HFFc6 (cell line): Measurements from ENCODE around the gene LRRC32. TPM values are rescaled to one million over a fixed set of nuclear protein-coding genes. Genes with fewer than 3 reads are reported as not detected.

Experiments used
- DNase-seq: peaks from one replicate; pipeline ENCODE4 v3.0.0-alpha.2; 2018
- H3K27ac Mint-ChIP-seq: 2 replicates; pipeline ENCODE4 v1.8.0; 2020; ENCODE audit warnings: mild to moderate bottlenecking, mixed read lengths
- H3K27me3 Mint-ChIP-seq: 2 replicates; pipeline ENCODE4 v1.8.0; 2021; ENCODE audit warnings: mild to moderate bottlenecking, moderate library complexity, mixed read lengths; ENCODE audit not compliant: insufficient read depth
- H3K36me3 Mint-ChIP-seq: 2 replicates; pipeline ENCODE4 v1.8.0; 2021; ENCODE audit warnings: low read depth, mixed read lengths
- H3K4me1 Mint-ChIP-seq: 2 replicates; pipeline ENCODE4 v1.8.0; 2020; ENCODE audit warnings: low read depth, mixed read lengths
- H3K4me3 Mint-ChIP-seq: 2 replicates; pipeline ENCODE4 v1.8.0; 2020; ENCODE audit warnings: mild to moderate bottlenecking, moderate library complexity, mixed read lengths
- H3K9me3 Mint-ChIP-seq: 2 replicates; pipeline ENCODE4 v1.8.0; 2020; ENCODE audit warnings: mild to moderate bottlenecking, mixed read lengths
- CTCF ChIP-seq: fragments of 200-600 bp; sonication (generic); IDR thresholded peaks from 2 replicates; pipeline ENCODE4 v1.5.0; 2021; ENCODE audit warnings: antibody characterized with exemption, mild to moderate bottlenecking
- total RNA-seq, 6 experiments: library from RNA; stranded (reverse); fragmentation: NEBNext Ultra II Directional; extraction: Animal tissue kit (Norgen Biotek cat#: 25700); gene quantifications; 2 replicates in 1 of 6; 3 replicates in 5 of 6; pipeline ENCODE4 v1.2.3, GENCODE V29; 2021

The LRRC32 gene
- total RNA-seq, 6 experiments from 2014 or later, result 0.57 to 1.3 (median 1.0) TPM

DNA sequence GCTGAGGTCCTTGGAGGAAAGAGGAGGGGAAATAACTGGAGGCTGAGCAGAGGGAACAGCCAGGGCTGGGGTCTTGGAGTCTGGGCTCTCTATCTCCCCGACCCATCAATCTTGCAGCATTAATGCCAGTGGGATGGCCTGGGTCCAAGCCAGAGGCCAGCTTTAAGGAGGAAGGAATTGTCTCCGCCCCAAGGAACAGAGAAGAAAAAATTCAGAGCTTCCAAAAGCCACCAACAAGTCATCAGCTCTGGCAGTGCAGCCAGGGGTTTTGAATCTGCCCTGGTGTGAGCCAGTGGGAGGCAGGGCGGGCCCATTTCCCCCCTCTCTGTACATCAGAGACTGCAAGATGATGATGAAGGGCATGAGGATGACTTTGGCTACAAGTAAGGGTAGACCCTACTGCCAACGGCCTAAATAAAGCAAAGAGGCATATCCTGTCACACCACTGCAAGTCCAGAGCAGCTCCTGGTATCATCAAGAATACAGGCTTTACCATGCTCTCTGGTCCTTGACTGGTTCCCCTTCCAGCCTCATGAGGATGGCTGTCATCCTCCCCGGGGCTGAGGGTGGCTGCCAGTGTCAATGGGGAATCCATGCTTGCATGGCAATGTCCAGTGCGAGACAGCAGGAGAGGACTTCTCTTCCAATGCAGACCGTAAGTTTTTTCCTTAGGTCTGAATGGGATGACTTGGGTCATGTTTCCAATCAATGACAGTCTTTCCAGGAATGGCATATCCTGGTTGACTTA lies 34.4 kb downstream of the LRRC32 start:
- no peak for TF ChIP-seq CTCF
- Mint-ChIP-seq H3K4me1 (no peaks in the 10 kb centered on the region), H3K36me3 (no peaks in the 10 kb centered on the region), H3K27me3 (peaks cover 33% of the 10 kb centered on the region), H3K9me3 (no peaks in the 10 kb centered on the region), H3K27ac (no peak overlapping the region), H3K4me3 (no peak overlapping the region)
- no peak for DNase-seq

- Mint-ChIP-seq H3K27me3 (peaks cover 28% of the 10 kb centered on the region), H3K4me3 (no peak overlapping the region), H3K4me1 (peaks cover 9% of the 10 kb centered on the region), H3K36me3 (no peaks in the 10 kb centered on the region), H3K9me3 (no peaks in the 10 kb centered on the region), H3K27ac (no peak overlapping the region)
- no peak for TF ChIP-seq CTCF
- DNase-seq, result no peak
Measured at GRCh38 chr11:76634886-76635285, 35.7 kb downstream of the LRRC32 start.

GRCh38 chr11:76632492-76632891 lies 38.1 kb downstream of the LRRC32 start:
- Mint-ChIP-seq H3K27me3 (peaks cover 12% of the 10 kb centered on the region), H3K36me3 (no peaks in the 10 kb centered on the region), H3K4me3 (no peak overlapping the region), H3K4me1 (peaks cover 16% of the 10 kb centered on the region), H3K9me3 (no peaks in the 10 kb centered on the region), H3K27ac (no peak overlapping the region)
- no peak for DNase-seq
- TF ChIP-seq CTCF, result no peak

GRCh38 chr11:76631566-76632308 lies 38.8 kb downstream of the LRRC32 start:
- Mint-ChIP-seq H3K27me3 (peaks cover 12% of the 10 kb centered on the region), H3K4me1 (peaks cover 16% of the 10 kb centered on the region), H3K9me3 (no peaks in the 10 kb centered on the region), H3K36me3 (no peaks in the 10 kb centered on the region), H3K4me3 (no peak overlapping the region), H3K27ac (no peak overlapping the region)
- DNase-seq, result no peak
- TF ChIP-seq CTCF, result no peak

GRCh38 chr11:76630600-76631281 lies 39.8 kb downstream of the LRRC32 start:
- H3K27ac Mint-ChIP-seq, result peak overlapping the region; percentile 51

More at GRCh38 chr11:76630600-76631281, 39.8 kb downstream of the LRRC32 start:
- peaks cover 7% of the 10 kb centered on the region for H3K9me3 Mint-ChIP-seq
- no peak for TF ChIP-seq CTCF
- H3K4me1 Mint-ChIP-seq, result peaks cover 16% of the 10 kb centered on the region
- peaks cover 5% of the 10 kb centered on the region for H3K36me3 Mint-ChIP-seq
- DNase-seq, result no peak
- H3K4me3 Mint-ChIP-seq, result peak overlapping the region; percentile 72; the same call in 1 of the 2 replicates
- peaks cover 6% of the 10 kb centered on the region for H3K27me3 Mint-ChIP-seq
